GM21576 (cell line): Measurements from ENCODE around the gene SLC39A13.
A peak's percentile ranks its signal among the peaks of the same experiment; 100 is the strongest.

ENCODE experiments used
- ATAC-seq: cut with Tn5 transposase; IDR thresholded peaks from one replicate; pipeline ENCODE4 v1.9.1; 2021; ENCODE audit warnings: mild to moderate bottlenecking, moderate library complexity; ENCODE audit not compliant: unreplicated experiment

The SLC39A13 gene

DNA sequence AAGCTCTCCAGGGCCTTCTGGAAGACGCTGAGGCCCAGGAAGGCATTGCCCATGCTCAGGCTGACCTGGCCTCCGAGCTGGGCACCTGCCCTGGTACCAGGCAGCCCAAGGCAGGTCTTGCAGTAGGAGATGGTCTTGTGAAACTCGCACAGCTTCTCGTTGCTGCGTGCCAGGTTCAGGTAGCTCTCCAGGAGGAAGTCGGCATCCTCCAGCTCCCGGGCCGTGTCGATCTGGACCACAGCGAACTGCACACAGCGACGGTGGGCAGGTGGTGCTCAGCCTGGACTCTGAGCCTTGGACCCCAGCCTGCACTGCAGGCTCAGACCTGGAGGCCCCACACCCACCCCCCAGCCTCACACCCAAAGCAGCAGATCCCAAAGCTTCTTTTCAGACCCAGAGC is 39.5 kb downstream of the SLC39A13 start:
- ATAC-seq = no peak

DNA sequence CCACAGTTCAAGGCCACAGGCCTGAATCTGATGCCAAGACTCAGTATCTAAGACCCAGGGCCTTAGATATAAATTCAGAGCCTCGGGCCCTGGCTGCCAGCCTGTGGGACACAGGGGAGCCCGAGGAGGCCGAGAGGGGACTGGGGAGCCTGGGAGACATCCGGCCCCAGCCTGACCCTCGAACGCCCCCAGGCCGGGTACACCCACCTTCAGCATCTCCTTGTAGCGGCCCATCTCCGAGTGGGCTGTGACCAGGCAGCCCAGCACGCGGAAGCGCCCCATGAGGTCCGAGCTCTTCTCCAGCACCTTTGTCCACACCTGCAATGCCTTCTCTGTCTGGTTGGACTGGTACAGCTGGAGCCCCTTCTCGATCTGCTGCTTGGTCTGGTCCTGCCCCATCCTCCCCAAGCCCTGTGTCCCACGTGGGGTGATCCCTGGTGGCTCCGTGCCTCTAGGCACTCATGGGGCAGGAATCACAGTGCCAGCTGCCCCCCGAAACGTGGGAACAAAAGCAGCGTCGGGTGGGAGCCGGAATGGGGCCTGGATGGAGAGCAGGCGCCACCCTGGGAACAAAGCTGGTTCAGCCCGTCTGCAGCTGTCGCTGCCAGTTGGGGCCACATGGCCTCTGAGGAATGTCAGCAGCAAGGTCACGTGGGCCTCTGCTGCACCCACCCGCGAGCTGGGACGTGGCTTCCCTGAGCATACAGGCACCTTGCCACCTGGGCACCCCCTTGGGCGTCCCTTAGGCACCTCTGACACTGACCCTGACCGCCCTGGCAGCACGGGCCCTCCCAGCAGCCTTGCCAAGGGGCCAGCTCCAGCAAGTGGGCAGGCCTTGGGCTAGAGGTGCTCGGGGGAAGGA is 40.4 kb downstream of the SLC39A13 start, which contains the start of gene RAPSN:
Gene RAPSN, minus strand, starts transcription at position 571 of the 862 bp plus-strand sequence. Its CDS starts 172 bp downstream, at position 399.
- no peak for ATAC-seq

DNA sequence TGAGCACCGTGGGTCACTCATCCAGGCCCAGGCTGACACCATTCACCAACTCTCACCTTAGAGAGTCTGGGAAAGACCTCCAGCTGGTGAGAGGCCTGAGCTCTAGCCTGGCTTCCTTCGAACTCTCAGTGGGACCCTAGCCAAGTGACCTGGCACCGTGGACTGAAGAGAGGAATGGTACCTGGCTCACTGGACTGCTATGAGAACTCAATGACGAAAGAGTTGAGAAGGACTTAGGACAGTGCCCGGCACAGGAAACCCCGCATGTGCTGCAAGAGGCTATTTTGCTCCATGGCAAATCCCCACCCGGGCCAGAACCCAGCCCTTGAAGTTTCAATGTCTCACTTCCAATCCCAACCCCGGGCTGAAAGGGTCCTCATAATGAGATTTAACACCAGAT is 41.2 kb downstream of the SLC39A13 start:
- ATAC-seq = no peak

DNA sequence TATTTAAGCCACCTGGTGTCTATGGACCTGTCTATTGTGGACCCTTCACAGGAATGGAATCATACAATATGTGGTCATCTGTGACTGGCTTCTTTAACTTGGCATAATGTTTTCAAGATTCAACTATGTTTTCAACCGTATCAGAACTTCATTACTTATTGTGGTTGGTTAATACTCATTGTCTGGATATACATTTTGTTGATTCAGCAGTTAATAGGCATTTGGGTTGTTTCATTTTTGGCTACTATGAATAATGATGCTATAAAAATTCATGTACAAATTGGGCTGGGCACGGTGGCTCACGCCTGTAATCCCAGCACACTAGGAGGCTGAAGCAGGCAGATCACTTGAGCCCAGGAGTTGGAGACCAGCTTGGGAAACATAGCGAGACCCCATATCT is 43.0 kb downstream of the SLC39A13 start:
- ATAC-seq = no peak

DNA sequence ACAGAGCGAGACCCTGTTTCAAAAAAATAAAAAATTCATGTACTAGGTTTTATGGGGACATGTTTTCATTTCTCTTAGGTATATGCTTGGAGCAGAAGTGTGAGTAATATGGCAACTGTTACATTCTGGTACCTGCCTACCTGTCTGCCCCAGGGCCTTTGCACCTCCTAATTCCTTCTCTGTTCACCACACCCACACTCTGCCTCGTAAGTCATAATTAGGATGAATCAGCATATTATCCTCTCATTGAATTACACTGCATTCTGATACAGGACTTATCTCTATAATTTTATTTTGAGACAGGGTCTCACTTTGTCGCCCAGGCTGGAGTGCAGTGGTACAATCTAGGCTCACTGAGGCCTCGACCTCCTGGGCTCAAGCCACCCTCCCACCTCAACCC is 43.6 kb downstream of the SLC39A13 start:
- ATAC-seq = no peak

DNA sequence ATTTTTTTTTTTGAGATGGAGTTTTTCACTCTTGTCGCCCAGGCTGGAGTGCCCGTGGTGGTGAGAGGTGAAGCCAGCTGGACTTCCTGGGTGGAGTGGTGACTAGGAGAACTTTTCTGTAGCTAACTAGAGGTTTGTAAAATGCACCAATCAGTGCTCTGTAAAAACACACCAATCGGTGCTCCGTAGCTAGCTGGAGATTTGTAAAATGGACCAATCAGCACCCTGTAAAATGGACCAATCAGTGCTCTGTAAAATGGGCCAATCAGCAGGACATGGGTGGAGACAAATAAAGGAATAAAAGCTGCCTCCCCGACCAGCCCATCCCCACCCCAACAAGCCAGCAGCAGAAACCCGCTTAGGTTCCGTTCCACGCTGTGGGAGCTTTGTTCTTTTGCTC is 45.0 kb downstream of the SLC39A13 start:
- no peak for ATAC-seq

DNA sequence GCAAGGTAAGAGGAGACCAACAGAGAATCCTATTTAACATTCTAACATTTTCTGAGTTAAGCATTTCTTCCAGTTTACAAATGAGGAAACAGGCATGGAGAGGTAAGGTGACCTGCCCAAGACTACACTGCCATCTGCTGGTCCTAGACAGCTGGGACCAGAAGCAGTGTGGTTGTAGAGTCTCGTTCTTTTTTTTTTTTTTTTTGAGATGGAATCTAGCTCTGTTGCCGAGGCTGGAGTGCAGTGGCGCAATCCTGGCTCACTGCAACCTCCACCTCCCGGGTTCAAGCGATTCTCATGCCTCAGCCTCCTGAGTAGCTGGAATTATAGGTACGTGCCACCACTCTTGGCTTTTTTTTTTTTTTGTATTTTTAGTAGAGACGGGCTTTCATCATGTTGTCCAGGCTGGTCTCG is 45.9 kb downstream of the SLC39A13 start:
- peak; percentile 90 for ATAC-seq

DNA sequence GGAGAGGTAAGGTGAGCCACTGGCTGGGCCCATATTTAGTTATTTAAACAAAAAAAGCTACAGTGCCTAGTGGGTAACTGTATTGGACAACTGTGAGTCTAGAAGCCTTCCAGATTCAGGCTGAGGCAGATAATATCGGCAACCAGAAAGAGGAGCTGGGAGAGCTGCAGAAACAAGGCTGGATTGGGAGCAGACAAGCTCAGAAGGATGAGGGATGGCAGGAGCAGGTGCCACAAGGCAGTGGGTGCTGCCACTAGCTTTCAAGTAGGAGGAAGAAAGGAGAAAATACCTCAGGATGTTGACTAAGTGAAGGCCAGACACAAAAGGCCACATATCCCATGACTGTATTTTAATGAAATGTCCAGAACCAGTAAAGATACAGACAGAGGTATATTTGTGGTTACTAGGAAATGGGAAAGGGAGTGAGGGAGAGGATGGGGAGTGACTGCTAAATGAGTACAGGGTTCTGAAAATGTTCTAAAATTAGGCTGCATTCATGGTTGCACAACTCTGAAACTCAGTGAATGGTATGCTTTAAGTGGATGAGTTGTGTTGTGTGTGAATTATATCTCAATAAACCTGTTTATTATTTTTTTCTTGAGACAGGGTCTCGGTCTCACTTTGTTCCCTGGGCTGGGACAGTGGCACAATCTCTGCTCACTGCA is 52.3 kb downstream of the SLC39A13 start:
- no peak for ATAC-seq

DNA sequence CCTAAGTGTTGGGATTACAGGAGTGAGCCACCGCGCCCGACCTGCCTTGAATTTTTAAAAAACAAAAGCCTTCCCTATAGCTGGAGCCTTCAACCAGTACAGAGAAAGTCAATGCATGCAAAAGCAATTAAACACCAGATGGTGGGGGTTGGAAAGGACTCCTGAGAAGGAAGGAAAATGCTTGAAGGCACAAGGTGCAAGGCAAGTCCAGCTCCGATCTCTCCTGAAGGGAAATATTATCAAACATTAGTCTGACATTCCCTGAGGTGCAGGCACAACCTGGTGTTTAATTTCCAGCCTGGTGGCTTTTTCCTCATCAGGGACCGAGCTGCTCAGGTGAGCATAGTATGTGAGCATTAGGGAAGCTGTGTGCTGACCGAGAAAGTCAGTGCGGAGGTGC is 53.5 kb downstream of the SLC39A13 start:
- ATAC-seq = no peak

DNA sequence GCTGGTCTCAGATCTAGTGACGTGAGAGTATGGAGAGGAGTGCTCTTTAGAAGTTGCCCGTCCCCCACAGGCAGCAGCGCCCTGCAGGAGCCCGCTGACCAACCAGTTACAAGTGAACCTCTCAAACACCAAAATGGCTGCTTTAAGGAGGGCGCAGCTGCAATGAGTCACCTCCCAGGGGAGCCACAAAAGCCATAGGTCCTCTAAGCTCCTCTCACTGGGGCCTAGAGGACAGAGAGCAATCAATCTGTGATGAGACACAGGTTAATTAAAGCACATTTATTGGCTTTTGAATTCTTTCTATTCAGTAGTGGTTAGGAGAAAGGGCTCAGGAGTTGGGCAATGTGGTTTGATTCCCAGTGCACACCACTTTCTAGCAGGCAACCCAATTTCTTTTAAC is 56.1 kb downstream of the SLC39A13 start:
- no peak for ATAC-seq
